RPMI7951 (cell line): ENCODE measurements around the gene C8A. TPM values are rescaled to one million over a fixed set of nuclear protein-coding genes. Genes with fewer than 3 reads are reported as not detected.

ENCODE experiments used
- DNase-seq: peaks from one replicate; pipeline ENCODE4 v3.0.0-alpha.2; 2012; ENCODE audit warnings: low read depth
- total RNA-seq: library from RNA; depleted of rRNA; stranded (reverse); fragments of >200 nt; shearing (Covaris generic); gene quantifications from 2 replicates; pipeline ENCODE4 v1.2.3, GENCODE V29; 2014; rRNA removed

The C8A gene
- not detected in 2 replicates for total RNA-seq

DNA sequence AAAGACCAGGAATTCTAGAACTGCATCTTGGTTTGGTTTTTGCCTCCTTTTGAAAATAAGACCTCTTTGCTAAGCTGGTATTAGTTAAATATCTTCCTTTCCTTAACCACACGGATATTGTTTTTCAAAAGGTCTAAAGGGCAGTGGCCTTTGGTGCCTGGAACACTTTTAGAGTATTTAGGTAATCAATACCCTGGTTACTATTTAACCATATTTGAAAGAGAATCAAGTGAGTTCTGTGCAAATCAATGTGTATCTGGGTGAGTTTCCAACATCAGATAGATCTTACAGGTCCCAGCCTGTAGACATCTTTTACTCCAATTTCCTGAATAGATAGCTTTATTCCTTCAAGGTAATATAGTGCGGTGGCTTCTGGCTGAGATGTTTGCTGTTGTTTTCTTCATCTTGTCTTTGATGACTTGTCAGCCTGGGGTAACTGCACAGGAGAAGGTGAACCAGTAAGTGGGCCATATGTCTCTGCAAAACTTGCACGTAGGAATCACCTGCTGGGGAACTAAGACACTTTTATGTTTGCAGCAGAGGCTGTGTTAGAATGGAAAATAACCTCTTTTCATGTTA lies at the start of gene C8A:
C8A (plus strand) TSS at position 277 of the 579 bp plus-strand sequence; CDS start at position 382, 105 bp downstream.
- no peak for DNase-seq

GRCh38 chr1:56806804-56807203 lies 47.8 kb upstream of the C8A start:
- no peak for DNase-seq

DNA sequence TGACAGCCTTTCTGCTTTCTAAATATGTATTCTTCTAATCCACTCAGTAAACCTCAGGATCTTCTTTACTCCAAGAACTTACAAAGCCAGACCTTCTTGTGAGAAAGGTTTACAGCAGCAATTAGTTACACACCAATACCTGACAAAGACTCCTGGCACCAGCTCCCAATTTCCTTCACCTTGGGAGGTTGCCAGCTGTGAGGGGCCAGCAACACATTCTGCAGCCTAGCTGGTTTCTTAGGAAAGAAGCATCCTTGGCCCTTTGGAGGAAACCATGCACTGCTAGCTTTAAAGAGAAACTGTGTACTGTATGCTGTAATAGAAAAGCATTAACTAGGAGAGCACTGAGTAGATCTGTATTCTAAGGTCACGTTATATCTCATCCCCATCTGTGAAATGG lies 46.2 kb upstream of the C8A start:
- no peak for DNase-seq

DNA sequence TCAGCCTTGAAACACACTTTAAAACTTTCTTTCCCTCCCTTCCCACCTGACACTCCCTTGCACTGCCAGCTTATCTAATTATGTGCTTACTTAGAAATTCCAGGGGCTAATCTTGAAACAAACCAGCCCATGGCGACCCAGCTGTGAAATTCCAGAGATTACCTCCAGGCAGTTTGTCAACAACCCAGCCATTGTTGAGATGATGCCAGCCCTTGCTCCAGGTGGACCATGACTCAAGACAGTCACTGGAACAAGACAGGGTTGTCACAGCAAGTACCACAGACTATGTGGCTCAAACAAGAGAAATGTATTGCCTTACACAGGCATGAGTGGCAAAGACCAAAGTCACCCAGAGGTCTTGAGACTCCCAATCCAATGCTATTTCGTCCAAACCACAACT lies 43.3 kb upstream of the C8A start:
- DNase-seq, result peak; percentile 14

GRCh38 chr1:56814205-56814604 lies 40.4 kb upstream of the C8A start:
- no peak for DNase-seq

DNA sequence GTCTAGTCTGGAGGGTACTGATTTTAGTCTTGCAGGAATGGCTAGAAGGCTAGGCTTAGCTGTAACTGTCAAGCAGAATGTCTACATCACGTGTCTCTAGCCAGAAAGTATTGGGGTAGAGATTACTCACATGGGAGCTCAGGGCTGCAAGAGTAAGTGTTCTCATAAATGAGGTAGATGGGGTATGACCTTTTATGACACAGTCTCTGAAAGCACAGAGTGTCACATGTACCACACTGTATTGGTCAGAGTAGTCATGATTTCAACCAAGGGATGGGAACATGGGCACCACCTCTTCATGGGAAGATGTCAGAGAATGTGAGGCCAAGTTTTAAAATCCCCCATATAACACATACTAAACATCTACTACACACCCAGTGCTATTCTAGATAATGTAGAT lies 38.3 kb upstream of the C8A start:
- DNase-seq, result no peak

DNA sequence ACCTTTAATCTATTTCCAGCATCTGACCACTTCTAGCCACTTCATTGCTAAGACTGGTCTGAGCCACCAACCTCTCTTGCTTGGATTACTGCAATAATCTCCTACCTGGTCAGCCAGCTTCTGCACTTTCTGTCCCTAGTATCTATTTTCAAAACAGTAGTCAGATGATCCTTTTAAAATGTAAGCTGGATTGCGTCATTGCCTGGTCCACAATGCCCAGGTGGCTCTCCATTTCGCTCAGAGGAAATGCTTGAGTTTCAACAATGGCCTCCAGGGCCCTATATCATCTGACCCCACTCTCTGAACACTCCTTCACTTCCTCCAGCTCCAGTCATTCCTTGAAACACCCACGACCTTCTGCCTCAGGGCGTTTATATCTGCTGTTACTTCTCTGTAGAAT lies 37.7 kb upstream of the C8A start:
- DNase-seq, result no peak

- DNase-seq, result no peak
Measured at GRCh38 chr1:56817716-56818463, 36.7 kb upstream of the C8A start.

DNA sequence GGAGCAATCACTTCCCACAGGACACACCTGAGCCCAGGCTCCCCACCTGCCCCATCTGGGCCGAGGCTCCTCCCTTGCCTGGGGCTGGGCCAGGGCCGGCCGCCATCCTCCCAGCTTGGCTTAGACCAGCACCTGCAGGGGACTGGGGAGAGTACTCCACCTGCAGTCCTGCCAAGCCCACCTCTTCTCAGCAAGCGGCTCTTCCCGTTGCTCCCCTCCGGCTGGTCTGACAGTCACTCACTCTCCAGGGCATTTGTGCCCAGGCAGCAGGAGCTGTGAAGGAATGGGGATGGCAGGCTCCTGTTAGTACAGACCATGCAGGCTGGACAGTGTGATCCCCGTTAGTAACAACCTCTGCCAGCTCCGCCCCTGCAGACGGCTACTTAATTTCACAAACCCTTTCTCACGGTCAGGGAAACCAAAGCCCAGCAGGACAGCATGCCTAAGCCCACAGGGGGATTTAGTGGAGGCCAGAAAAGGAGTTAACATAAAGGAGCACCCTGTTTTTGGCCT lies 35.2 kb upstream of the C8A start, which contains the start of gene FYB2:
FYB2 (minus strand) TSS at position 18 of the 513 bp plus-strand sequence. CDS start 114 bp downstream, outside the sequence.
- no peak for DNase-seq

GRCh38 chr1:56820755-56821461 lies 33.7 kb upstream of the C8A start:
- peak; percentile 70 for DNase-seq

DNA sequence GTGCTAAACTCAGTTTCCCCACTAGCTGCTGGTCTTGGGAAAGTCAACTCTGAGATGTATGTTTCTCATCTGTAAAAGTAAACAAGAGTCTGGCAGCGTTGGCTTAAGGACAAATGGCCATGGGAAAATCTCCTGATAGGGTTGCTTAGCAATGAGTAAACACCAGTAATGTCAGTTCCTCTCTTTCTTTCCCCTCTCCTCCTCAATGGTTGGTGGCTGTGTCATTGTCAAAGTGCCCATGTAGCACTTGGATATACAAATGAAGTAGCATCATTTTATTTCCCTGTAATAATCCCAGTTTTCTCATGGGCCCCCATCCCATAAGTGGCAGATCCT lies 33.2 kb upstream of the C8A start:
- peak; percentile 24 for DNase-seq

GRCh38 chr1:56824271-56824670 lies 30.3 kb upstream of the C8A start:
- no peak for DNase-seq

- DNase-seq, result no peak
Measured at GRCh38 chr1:56824938-56825337, 29.7 kb upstream of the C8A start.

- no peak for DNase-seq
Measured at GRCh38 chr1:56825436-56825835, 29.2 kb upstream of the C8A start.

GRCh38 chr1:56827711-56828110 lies 26.9 kb upstream of the C8A start:
- no peak for DNase-seq

DNA sequence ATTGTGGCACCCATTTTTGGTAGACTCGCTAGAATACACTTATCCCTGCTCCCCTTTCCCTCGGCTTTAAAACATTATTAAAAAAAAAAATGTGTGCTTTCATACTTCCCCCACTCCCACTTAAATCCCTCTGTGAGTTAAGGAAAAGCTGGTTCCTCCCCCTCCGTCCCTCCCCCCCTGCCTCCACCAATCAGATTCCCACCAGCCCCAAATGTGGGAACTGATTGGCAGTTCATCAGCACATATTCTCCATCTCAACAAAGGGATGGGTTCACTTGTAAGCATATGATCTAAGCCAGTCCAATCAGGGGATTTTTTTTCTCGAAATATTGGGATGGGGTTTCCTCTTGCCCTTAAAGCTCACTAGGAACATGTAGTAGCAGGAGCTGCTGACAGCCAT lies 24.5 kb upstream of the C8A start:
- peak; percentile 20 for DNase-seq

GRCh38 chr1:56831871-56832693 lies 22.5 kb upstream of the C8A start:
- DNase-seq, result peak; percentile 84

GRCh38 chr1:56833088-56833487 lies 21.5 kb upstream of the C8A start:
- no peak for DNase-seq

- no peak for DNase-seq
Measured at GRCh38 chr1:56834137-56834900, 20.3 kb upstream of the C8A start.

DNA sequence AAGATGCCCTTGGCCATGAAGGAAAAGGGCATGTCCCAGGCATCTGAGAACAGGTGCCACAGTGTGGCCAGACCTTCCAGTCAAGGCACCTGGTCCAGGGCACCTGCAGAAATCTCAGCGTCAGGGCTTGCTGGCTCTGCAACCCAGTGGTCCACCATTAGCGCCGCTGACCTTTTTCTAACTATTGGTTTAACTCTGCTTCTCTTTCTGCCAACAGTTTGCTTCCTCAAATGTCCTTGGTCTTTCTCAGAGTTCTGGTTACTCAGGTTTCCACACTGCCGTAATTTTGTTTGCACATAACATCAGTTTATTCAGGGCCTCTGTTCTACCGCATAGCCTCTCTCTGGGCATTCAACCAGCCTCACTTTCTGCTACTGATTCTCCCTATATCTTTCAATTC lies 18.9 kb upstream of the C8A start:
- no peak for DNase-seq

DNA sequence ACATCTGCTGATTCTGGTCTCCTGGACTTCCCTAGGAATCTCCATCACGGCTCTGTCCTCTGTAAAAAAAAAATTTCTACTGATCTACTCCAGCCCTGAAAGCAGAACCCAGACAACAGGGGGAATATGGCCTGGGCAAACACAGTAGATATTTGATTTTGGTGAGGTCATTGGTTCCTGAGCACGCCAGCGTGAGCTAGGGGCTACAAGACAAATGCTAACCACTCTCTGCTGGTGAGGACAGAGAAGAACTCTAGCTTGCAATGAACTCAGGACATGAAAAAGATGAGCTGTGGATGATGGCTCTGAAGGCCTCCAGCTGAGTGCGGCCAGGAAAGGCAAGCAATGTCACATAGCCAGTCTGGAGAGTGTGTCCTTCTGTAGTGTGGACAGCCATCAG lies 18.2 kb upstream of the C8A start:
- no peak for DNase-seq
